NOMO-1 (cell line): Measurements from ENCODE around the gene MAP3K20.
A peak's percentile ranks its signal among the peaks of the same experiment; 100 is the strongest.
"Not testable (repeated sequence)": the region's sequence is repeated elsewhere in the genome, so short reads cannot be mapped to it uniquely, and the experiment has no call there.

Experiments
- DNase-seq, 2 experiments: peaks; one replicate each; lab custom pipeline; 2025; ENCODE audit not compliant: unreplicated experiment in 2 of 2; lab: John Stamatoyannopoulos, UW

Gene MAP3K20

GRCh38 chr2:173075781-173076580 lies at the start of gene MAP3K20:
Gene MAP3K20 (plus strand): TSS chr2:173075846. CDS start chr2:173091032, 15,186 bp downstream.
- peak; percentile 64 to 81 for DNase-seq

- no peak for DNase-seq
Measured at GRCh38 chr2:173026479-173026878, 49.2 kb upstream of the MAP3K20 start.

GRCh38 chr2:173027181-173028128 lies 48.2 kb upstream of the MAP3K20 start:
- DNase-seq, result peak; percentile 42 to 87

- DNase-seq, result no peak
Measured at GRCh38 chr2:173028141-173028540, 47.5 kb upstream of the MAP3K20 start.

- no peak for DNase-seq
Measured at GRCh38 chr2:173028671-173029070, 47.0 kb upstream of the MAP3K20 start.

- DNase-seq, result no peak
Measured at GRCh38 chr2:173030561-173031490, 44.8 kb upstream of the MAP3K20 start.

- DNase-seq, result no peak
Measured at GRCh38 chr2:173032032-173032431, 43.6 kb upstream of the MAP3K20 start.

- DNase-seq, result no peak
Measured at GRCh38 chr2:173033084-173033483, 42.6 kb upstream of the MAP3K20 start.

GRCh38 chr2:173034143-173034542 lies 41.5 kb upstream of the MAP3K20 start:
- no peak for DNase-seq

- DNase-seq, result no peak
Measured at GRCh38 chr2:173037245-173038120, 38.2 kb upstream of the MAP3K20 start.

- DNase-seq, result not testable (repeated sequence)
Measured at GRCh38 chr2:173038257-173038656, 37.4 kb upstream of the MAP3K20 start.

GRCh38 chr2:173040729-173041128 lies 34.9 kb upstream of the MAP3K20 start:
- DNase-seq, result no peak

GRCh38 chr2:173043476-173043875 lies 32.2 kb upstream of the MAP3K20 start:
- peak; percentile 94 to 97 for DNase-seq

- DNase-seq, result no peak
Measured at GRCh38 chr2:173043897-173044519, 31.6 kb upstream of the MAP3K20 start.

- no peak for DNase-seq
Measured at GRCh38 chr2:173044686-173045085, 31.0 kb upstream of the MAP3K20 start.

GRCh38 chr2:173045181-173045580 lies 30.5 kb upstream of the MAP3K20 start:
- no peak for DNase-seq

GRCh38 chr2:173048522-173048896 lies 27.1 kb upstream of the MAP3K20 start:
- no peak for DNase-seq

- peak; percentile 91 to 96 for DNase-seq
Measured at GRCh38 chr2:173048897-173049661, 26.6 kb upstream of the MAP3K20 start.
